Tibial nerve (tissue), 4 donors: ENCODE results near the gene BTNL3.

Experiments
- EP300 ChIP-seq, 2 donors: sonication (generic); formaldehyde crosslinking; IDR thresholded peaks; one replicate each; pipeline ENCODE4 v1.6.1; 2017; ENCODE audit warnings: antibody characterized with exemption in 2 of 2, mild to moderate bottlenecking in 1 of 2
- POLR2A ChIP-seq, 2 donors: fragments of 450-650 bp; IDR thresholded peaks; one replicate each; pipeline ENCODE4 v1.6.1; 2017; ENCODE audit warnings: antibody characterized with exemption in 2 of 2, mild to moderate bottlenecking in 2 of 2, moderate library complexity in 2 of 2
- TF ChIP-seq, protein P1 (sequence below), 5 experiments: fragments of 200-600 bp in 3 of 5; fragments of 450-650 bp in 2 of 5; sonication (generic) in 3 of 5; IDR thresholded peaks; one replicate each; pipeline ENCODE4 v1.5.1; 2016 to 2019; ENCODE audit warnings: antibody characterized with exemption in 5 of 5, mild to moderate bottlenecking in 3 of 5, moderate library complexity in 2 of 5

DNA sequence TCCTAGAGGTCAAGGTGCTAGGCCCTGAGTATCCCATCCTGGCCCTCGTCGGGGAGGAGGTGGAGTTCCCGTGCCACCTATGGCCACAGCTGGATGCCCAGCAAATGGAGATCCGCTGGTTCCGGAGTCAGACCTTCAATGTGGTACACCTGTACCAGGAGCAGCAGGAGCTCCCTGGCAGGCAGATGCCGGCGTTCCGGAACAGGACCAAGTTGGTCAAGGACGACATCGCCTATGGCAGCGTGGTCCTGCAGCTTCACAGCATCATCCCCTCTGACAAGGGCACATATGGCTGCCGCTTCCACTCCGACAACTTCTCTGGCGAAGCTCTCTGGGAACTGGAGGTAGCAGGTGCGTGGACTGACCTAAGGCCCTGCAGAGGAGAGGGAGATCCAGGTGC lies 59.3 kb downstream of the BTNL3 start:
- no peak for TF ChIP-seq POLR2A (IDR thresholded peaks at IDR 0.05)
- TF ChIP-seq, protein P1, sequence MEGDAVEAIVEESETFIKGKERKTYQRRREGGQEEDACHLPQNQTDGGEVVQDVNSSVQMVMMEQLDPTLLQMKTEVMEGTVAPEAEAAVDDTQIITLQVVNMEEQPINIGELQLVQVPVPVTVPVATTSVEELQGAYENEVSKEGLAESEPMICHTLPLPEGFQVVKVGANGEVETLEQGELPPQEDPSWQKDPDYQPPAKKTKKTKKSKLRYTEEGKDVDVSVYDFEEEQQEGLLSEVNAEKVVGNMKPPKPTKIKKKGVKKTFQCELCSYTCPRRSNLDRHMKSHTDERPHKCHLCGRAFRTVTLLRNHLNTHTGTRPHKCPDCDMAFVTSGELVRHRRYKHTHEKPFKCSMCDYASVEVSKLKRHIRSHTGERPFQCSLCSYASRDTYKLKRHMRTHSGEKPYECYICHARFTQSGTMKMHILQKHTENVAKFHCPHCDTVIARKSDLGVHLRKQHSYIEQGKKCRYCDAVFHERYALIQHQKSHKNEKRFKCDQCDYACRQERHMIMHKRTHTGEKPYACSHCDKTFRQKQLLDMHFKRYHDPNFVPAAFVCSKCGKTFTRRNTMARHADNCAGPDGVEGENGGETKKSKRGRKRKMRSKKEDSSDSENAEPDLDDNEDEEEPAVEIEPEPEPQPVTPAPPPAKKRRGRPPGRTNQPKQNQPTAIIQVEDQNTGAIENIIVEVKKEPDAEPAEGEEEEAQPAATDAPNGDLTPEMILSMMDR (IDR thresholded peaks at IDR 0.05), result no peak
- no peak for TF ChIP-seq EP300 (IDR thresholded peaks at IDR 0.05)
